ENCODE data around the gene CD6.

- no peak for TF ChIP-seq EP300 (IDR thresholded peaks at IDR 0.05)
- no peak for TF ChIP-seq POLR2A (IDR thresholded peaks at IDR 0.05)
Measured at GRCh38 chr11:60985991-60986915, 14.8 kb downstream of the CD6 start.

Measured in stomach (tissue), 4 donors.